GM21381 (cell line): ENCODE results near the gene SKI.
"Not testable (repeated sequence)": the region's sequence is repeated elsewhere in the genome, so short reads cannot be mapped to it uniquely, and the experiment has no call there.

ENCODE experiments used
- ATAC-seq: cut with Tn5 transposase; IDR thresholded peaks from one replicate; pipeline ENCODE4 v1.9.1; 2021; ENCODE audit warnings: mild to moderate bottlenecking, moderate library complexity; ENCODE audit not compliant: unreplicated experiment

SKI gene

GRCh38 chr1:2259668-2260402 is 31.7 kb downstream of the SKI start:
- ATAC-seq, result no peak

GRCh38 chr1:2260470-2260869 is 32.4 kb downstream of the SKI start:
- not testable (repeated sequence) for ATAC-seq

- ATAC-seq, result no peak
These were observed 32.8 kb downstream of the SKI start for GRCh38 chr1:2260917-2261316.

GRCh38 chr1:2261476-2262395 is 33.6 kb downstream of the SKI start:
- ATAC-seq, result not testable (repeated sequence)

GRCh38 chr1:2266301-2266975 is 38.3 kb downstream of the SKI start:
- ATAC-seq, result no peak

- ATAC-seq, result no peak
These were observed 39.1 kb downstream of the SKI start for GRCh38 chr1:2267051-2267830.

GRCh38 chr1:2267862-2268261 is 39.7 kb downstream of the SKI start:
- ATAC-seq, result no peak

- ATAC-seq, result no peak
These were observed 40.4 kb downstream of the SKI start for GRCh38 chr1:2268285-2269056.

GRCh38 chr1:2269193-2269921 is 41.2 kb downstream of the SKI start:
- ATAC-seq, result no peak

GRCh38 chr1:2269922-2270259 is 41.8 kb downstream of the SKI start:
- ATAC-seq, result no peak

- ATAC-seq, result no peak
These were observed 42.4 kb downstream of the SKI start for GRCh38 chr1:2270260-2271100.

- no peak for ATAC-seq
These were observed 43.1 kb downstream of the SKI start for GRCh38 chr1:2271211-2271721.

GRCh38 chr1:2271841-2272655 is 43.9 kb downstream of the SKI start:
- ATAC-seq, result no peak

GRCh38 chr1:2272686-2273400 is 44.7 kb downstream of the SKI start:
- no peak for ATAC-seq

GRCh38 chr1:2273401-2274090 is 45.4 kb downstream of the SKI start:
- ATAC-seq, result no peak

GRCh38 chr1:2274231-2274928 is 46.3 kb downstream of the SKI start:
- ATAC-seq, result no peak
